Left renal cortex interstitium (tissue), 4 donors: Measurements from ENCODE around the gene DBN1. TPM values are rescaled to one million over a fixed set of nuclear protein-coding genes. Genes with fewer than 3 reads are reported as not detected.

Source experiments
- DNase-seq, 4 donors: peaks; one replicate each; pipeline ENCODE4 v3.0.0-alpha.2; 2013; ENCODE audit warnings: low read depth in 4 of 4, low spot score in 2 of 4, missing footprints in 1 of 4
- polyA plus RNA-seq, 4 donors: library from polyadenylated mRNA; unstranded; fragments of 120-200 nt; gene quantifications; one replicate each; pipeline ENCODE4 v1.2.1, GENCODE V29; 2013; ENCODE audit not compliant: insufficient read length in 4 of 4

Gene DBN1
- polyA plus RNA-seq, 4 donors: 166 to 235 (median 214) TPM

GRCh38 chr5:177412603-177413233, 60.7 kb downstream of the DBN1 start:
- DNase-seq: no peak

- no peak for DNase-seq
Measured at GRCh38 chr5:177410575-177410974, 62.9 kb downstream of the DBN1 start.

GRCh38 chr5:177409043-177409801, 64.2 kb downstream of the DBN1 start, which contains the start of gene F12:
Gene F12 (minus strand): TSS chr5:177409564. CDS start chr5:177409527, 37 bp downstream.
- DNase-seq: no peak

Other genes with a start within 250 kb of the DBN1 start
- 10 to 100 TPM; 27.6 to 42.0 (median 32.8) TPM for gene RAB24, start 169.9 kb downstream of the DBN1 start, polyA plus RNA-seq
- 100 to 1,000 TPM; 115 to 154 (median 134) TPM for gene PRELID1, start 169.8 kb downstream of the DBN1 start, polyA plus RNA-seq
- 10 to 100 TPM in 3 of 4 donors, 1 to 10 TPM in 1; 9.7 to 30.3 (median 26.1) TPM for gene MXD3, start 161.7 kb downstream of the DBN1 start, polyA plus RNA-seq
- 100 to 1,000 TPM; 123 to 145 (median 134) TPM for gene LMAN2, start 122.0 kb downstream of the DBN1 start, polyA plus RNA-seq
- gene RGS14, start 115.7 kb downstream of the DBN1 start, polyA plus RNA-seq: 10 to 100 TPM in 3 of 4 donors, 1 to 10 TPM in 1; 9.5 to 24.9 (median 16.9) TPM
- gene SLC34A1, start 89.2 kb downstream of the DBN1 start, polyA plus RNA-seq: 100 to 1,000 TPM; 115 to 254 (median 179) TPM
- 1 to 10 TPM in 2 of 4 donors, under 1 TPM in 2; 0.69 to 6.8 (median 2.5) TPM for gene PFN3, start 73.0 kb downstream of the DBN1 start, polyA plus RNA-seq
- gene F12, start 64.1 kb downstream of the DBN1 start, polyA plus RNA-seq: 10 to 100 TPM in 2 of 4 donors, 1 to 10 TPM in 2; 4.2 to 19.8 (median 10.8) TPM
- 10 to 100 TPM; 24.8 to 34.1 (median 29.4) TPM for gene GRK6, start 47.0 kb downstream of the DBN1 start, polyA plus RNA-seq
- gene PRR7, start 26.8 kb downstream of the DBN1 start, polyA plus RNA-seq: 1 to 10 TPM; 1.1 to 2.8 (median 2.3) TPM
- 100 to 1,000 TPM in 2 of 4 donors, 10 to 100 TPM in 2; 68.1 to 166 (median 130) TPM for gene PDLIM7, start 24.0 kb upstream of the DBN1 start, polyA plus RNA-seq
- gene DOK3, start 36.2 kb upstream of the DBN1 start, polyA plus RNA-seq: 1 to 10 TPM; 3.6 to 8.7 (median 5.2) TPM
- gene DDX41, start 43.3 kb upstream of the DBN1 start, polyA plus RNA-seq: 100 to 1,000 TPM in 2 of 4 donors, 10 to 100 TPM in 2; 97.3 to 107 (median 102) TPM
- gene FAM193B, start 80.9 kb upstream of the DBN1 start, polyA plus RNA-seq: 100 to 1,000 TPM in 2 of 4 donors, 10 to 100 TPM in 2; 51.0 to 145 (median 87.2) TPM
- 100 to 1,000 TPM; 150 to 185 (median 155) TPM for gene TMED9, start 118.6 kb upstream of the DBN1 start, polyA plus RNA-seq
- 10 to 100 TPM; 20.0 to 34.1 (median 28.3) TPM for gene B4GALT7, start 126.5 kb upstream of the DBN1 start, polyA plus RNA-seq